NCI-H2171 treated with DMSO at 0.1 percent for 48 hours (cell line): Measurements from ENCODE around the gene ALDH1L2.
"Not testable (repeated sequence)": the region's sequence is repeated elsewhere in the genome, so short reads cannot be mapped to it uniquely, and the experiment has no call there.

ENCODE experiments used
- DNase-seq: peaks from one replicate; lab custom pipeline; 2025; lab: John Stamatoyannopoulos, UW

ALDH1L2 gene

DNA sequence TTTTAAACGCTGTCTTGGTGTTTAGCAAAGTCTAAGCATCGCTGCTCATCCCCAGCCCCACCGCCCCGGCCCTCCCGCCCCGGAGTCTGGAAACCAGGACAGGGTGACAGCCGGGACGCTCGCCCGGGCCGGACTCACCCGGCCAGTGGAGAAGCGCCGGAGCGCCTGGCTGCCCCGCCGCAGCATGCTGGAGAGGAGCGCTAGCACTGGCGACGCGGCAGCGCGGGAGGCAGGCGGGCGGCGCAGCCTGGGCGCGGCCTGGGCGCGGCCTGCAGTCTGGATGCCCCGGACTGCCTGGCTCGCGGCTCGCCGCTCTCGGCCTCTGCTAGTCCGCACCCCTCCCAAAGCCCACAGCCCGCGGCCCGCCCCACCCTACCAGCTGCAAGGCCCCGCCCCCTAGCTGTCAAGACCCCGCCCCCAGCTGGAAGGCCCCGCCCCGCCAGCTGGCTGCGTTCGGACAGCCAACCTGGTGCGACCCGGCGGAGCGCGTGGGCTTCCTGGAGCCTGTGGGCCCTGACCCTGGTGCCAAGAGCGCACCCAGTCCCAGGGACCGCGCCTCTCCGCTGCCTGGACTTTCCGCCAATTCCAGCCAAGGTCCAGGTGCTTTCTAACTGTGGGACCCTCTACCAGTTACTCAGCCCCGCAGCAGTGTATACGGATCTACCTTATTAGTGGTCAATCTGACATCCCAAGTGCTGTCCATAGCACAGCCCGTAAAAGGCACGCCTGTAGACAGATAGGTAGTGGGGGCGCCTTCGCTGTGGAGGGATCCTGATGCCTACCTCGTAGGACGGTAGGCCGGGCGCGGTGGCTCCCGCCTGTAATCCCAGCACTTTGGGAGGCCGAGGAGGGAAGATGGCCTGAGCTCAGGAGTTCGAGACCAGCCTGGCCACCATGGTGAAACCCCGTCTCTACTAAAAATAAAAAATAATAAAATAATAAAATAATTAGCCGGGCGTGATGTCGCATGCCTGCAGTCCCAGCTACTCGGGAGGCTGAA, at the start of gene ALDH1L2:
Gene ALDH1L2 (minus strand): TSS at position 208 of the 1,000 bp plus-strand sequence. CDS start 22 bp downstream, at position 186.
- peak; percentile 55 for DNase-seq

GRCh38 chr12:105120551-105120950, 36.3 kb upstream of the ALDH1L2 start:
- DNase-seq, result no peak

- no peak for DNase-seq
These were observed 32.7 kb upstream of the ALDH1L2 start for GRCh38 chr12:105116969-105117368.

GRCh38 chr12:105113094-105113493, 28.8 kb upstream of the ALDH1L2 start:
- DNase-seq, result no peak

GRCh38 chr12:105110851-105111250, 26.6 kb upstream of the ALDH1L2 start:
- no peak for DNase-seq

DNA sequence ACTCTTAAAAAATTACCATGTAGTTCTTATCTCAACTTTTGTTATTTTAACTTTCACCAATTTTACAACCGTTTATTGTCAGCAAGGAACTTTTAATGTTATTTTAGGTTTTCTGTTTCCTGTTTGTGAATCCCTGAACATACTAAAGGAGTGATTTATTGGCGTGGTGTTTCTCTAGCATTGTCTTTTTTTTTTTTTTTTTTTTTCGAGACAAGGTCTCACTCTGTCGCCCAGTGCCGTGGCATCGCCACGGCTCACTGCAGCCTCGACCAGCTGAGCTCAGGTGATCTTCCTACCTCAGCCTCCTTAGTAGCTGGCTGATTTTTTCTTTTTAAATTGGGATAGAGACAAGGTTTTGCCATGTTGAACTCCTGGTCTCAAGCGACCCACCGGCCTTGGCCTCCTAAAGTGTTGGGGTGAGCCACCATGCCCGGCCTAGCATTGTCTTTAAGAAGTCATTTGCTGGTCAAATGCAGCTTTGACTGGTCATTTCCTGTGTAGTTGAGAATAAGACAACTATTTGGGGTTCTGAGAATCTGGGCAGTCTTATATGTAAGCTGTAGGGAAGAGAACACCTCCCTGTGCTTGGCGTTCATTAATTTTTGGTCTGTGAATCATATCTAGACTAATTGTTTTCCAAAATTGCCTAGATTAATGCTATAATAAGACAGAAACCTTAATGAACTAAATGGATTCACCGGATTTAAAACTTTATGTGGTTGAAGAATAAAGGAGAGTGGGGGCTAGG, 25.4 kb upstream of the ALDH1L2 start:
- no peak for DNase-seq

DNA sequence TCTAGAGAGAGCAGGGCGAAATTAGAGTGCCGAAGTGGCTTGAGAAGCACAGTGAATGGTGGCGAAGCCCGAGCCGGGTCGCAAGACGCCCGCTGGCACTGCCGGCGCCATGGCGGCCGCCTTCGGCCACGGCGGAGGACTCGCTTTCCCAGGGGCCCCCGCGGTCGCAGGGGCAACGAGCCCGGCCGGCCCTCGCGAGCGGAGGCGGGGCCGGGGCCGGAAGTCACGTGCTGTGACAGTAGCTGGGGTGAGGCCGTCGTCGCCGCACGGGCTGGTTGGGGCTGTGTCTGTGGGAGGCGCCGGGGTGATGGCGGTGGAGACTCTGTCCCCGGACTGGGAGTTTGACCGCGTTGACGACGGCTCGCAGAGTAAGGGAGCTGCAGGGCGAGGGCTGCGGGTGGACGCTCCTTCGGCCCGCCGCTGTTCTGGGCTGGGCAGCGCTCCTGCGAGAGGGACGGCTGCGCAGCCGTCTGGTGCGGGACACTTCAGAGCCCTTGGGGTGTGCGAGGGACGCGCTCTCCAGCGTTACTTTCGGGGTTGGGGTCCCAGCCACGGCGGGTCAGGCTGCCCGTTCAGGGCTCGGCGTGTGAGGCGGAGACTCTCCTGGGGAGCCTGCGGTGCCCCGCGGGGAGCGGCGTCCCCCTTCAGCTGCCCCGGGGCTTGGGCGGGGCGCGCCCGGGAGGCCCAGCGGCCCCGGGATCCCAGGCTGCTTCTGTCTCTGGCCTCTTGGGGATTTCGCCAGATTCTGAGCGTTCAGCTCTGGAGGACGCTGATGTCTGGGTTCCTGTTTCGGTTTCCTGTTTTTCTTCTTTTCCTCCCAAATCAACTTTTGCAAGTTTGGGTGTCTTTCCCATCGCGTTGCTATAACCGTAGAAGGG, 23.5 kb upstream of the ALDH1L2 start, which contains the start of gene WASHC4:
Gene WASHC4 (plus strand): TSS at position 238 of the 878 bp plus-strand sequence. CDS start 70 bp downstream, at position 308.
- peak; percentile 86 for DNase-seq

DNA sequence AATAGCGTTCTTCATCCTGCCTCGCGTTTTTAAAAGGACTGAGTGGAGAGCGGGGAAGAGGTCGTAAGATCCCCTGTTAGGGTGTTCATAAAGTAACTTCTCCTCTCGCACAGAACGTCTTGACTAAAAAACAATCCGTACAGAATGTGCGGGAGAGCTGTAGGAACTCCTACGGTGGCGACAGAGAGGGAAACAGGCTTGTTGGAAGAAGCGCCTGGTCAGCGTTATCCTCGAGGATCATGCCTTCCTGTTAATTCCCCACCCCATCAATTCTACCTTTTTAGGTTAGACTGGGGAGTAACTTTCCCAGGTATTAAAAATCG, 22.9 kb upstream of the ALDH1L2 start:
- DNase-seq, result peak; percentile 75

GRCh38 chr12:105106621-105107020, 22.4 kb upstream of the ALDH1L2 start:
- peak; percentile 39 for DNase-seq

DNA sequence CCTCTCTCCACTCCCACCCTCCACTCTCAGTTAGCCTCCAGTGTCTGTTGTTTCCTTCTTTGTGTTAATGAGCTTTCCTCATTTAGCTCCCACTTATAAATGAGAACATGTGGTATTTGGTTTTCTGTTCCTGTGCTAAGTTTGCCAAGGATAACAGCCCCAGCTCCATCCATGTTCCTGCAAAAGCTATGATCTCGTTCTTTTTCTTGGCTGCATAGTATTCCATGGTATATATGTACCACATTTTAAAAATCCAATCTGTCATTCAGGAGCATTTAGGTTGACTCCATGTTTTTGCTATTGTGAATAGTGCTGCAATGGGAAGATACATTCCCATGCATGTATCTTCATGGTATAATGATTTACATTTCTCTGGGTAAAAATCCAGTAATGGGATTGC, 20.5 kb upstream of the ALDH1L2 start:
- no peak for DNase-seq

DNA sequence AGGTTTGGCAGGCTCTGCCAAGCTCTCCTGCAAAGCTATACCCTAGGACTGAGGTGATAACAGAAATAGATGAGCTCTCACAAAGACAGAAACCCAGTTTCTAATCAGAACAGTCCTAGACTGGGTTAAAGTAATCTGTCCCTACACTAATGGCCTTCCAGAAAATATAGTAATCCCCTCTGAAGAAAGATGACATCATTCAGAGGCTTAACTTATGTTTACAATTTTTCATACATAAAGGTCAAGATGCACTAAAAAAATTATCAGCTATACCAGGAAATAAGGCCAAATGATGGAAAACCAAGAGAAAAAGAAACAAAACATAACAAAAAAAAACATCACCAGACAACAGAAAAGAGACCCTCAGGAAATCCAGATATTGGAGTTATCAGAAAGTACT, 18.4 kb upstream of the ALDH1L2 start:
- DNase-seq, result no peak

DNA sequence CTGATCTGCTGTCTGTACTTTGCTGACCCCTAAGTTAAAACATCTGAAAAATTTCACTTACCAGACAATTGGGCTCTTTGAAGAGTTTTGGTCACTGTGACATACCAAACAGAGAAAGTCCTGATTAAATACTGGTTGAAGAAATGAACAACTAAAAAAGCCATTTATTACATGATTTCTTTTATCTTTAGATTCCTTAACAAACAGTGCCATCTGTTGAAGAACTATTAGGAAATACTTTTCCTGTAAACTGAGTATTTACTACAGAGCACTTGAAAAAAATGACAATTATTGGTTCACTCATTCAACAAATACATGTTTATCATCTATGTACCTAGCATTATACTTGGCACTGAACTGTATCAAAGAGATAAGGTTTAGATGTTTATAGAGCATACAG, 16.7 kb upstream of the ALDH1L2 start:
- no peak for DNase-seq

DNA sequence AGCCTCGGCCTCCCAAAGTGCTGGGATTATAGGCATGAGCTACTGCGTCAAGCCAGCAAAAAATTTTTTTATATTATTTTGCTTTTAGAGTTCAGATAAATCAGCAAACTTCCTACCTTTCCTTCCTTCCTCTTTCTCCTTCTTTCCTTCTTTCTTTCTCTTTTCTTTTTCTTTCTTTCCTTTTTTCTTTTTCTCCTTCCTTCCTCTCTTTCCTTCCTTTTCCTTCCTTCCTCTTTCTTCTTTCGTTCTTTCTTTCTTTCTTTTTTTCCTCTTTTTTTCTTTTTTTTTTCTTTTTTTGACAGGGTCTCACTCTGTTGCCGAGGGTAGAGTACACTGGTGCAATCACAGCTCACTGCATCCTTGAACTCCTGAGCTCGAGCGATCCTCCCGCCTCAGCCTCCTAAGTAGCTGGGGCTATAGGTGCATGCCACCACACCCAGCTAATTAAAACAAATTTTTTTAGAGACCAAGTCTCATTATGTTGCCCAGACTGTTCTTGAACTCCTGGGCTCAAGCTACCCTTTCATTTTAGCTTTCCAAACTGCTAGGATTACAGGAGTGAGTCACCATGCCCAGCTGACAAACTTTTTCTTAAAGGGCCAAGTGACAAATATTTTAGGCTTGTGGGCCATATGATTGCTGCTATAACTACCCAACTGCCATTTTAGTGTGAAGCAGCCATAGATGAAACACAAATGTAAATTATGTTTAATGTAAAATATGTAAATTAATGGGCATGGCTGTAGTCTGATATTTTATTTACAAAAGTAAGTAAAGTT, 16.1 kb upstream of the ALDH1L2 start:
- no peak for DNase-seq

GRCh38 chr12:105099356-105099755, 15.1 kb upstream of the ALDH1L2 start:
- no peak for DNase-seq

DNA sequence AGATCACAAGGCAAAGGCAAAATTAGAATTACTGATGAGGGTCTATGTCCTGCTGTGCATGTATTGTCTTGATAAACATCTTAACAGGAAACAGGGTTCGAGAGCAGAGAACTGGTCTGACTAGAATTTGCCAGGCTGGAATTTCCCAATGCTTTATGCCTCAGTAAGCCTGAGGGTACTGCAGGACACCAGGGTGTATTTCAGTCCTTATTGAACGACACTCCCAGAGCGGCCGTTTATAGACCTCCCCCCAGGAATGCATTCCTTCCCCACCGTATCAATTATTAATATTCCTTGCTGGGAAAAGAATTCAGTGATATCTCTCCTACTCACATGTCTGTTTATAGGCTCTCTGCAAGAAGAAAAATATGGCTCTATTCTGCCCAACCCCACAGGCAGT, 11.1 kb upstream of the ALDH1L2 start:
- DNase-seq, result not testable (repeated sequence)

- DNase-seq, result no peak
These were observed 8.1 kb upstream of the ALDH1L2 start for GRCh38 chr12:105092336-105092735.

GRCh38 chr12:105091476-105092206, 7.4 kb upstream of the ALDH1L2 start:
- no peak for DNase-seq

- DNase-seq, result no peak
These were observed 6.1 kb upstream of the ALDH1L2 start for GRCh38 chr12:105090361-105090760.

DNA sequence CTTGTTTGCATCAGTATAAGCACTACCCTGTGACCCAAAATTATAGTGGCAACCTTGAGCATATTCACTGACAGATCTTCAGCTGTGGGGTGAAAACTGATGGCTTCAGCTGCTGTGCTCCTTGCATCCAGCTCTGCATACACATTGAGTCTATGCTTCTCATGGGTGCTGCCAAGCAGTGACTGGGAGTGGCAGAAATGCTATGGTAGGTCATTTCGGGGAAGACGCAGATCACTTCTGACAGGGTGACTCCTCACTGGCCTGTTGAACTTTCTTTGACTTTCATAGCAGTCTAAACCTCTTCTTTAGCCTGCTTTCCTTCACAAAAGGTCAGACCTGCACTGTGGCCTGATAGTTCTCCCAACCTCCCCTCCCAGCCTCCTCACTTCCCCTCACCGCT, 5.6 kb upstream of the ALDH1L2 start:
- DNase-seq, result no peak

- DNase-seq, result peak; percentile 22
These were observed 1.2 kb upstream of the ALDH1L2 start for GRCh38 chr12:105085501-105085900.
